CD8-positive, alpha-beta memory T cell (primary cell): ENCODE measurements around the gene ARHGEF26. TPM values are rescaled to one million over a fixed set of nuclear protein-coding genes. Genes with fewer than 3 reads are reported as not detected.
"Not testable (repeated sequence)": the region's sequence is repeated elsewhere in the genome, so short reads cannot be mapped to it uniquely, and the experiment has no call there.

Source experiments
- CTCF ChIA-PET: fragments of 350-600 bp; sonication (Branson Sonifier 250); formaldehyde crosslinking; loops from one replicate; lab custom pipeline; 2021; ENCODE audit warnings: antibody characterized with exemption; lab: Charles Lee
- POLR2A ChIA-PET: fragments of 350-600 bp; sonication (Branson Sonifier 250); formaldehyde crosslinking; loops from one replicate; lab custom pipeline; 2021; ENCODE audit warnings: antibody characterized with exemption; lab: Charles Lee
- DNase-seq, 5 donors: peaks; one replicate each; pipeline versions ENCODE4 v3.0.0 to v3.0.0-alpha.2; 2020 to 2022; ENCODE audit warnings: mixed read lengths in 1 of 5
- H3K27ac ChIP-seq: one replicate; pipeline ENCODE4 v1.7.0; 2013; ENCODE audit warnings: low read depth, mild to moderate bottlenecking, low read length, moderate library complexity
- H3K27me3 ChIP-seq: 2 replicates; pipeline ENCODE4 v1.7.0; 2013; ENCODE audit warnings: low read length, mild to moderate bottlenecking; ENCODE audit not compliant: insufficient read depth, poor library complexity, severe bottlenecking
- H3K36me3 ChIP-seq: 2 replicates; pipeline ENCODE4 v1.7.0; 2013; ENCODE audit warnings: mild to moderate bottlenecking, low read length, moderate library complexity; ENCODE audit not compliant: insufficient read depth
- H3K4me1 ChIP-seq: 2 replicates; pipeline ENCODE4 v1.7.0; 2013; ENCODE audit warnings: mild to moderate bottlenecking, low read length, moderate library complexity; ENCODE audit not compliant: insufficient read depth
- H3K4me3 ChIP-seq: 2 replicates; pipeline ENCODE4 v1.7.0; 2013; ENCODE audit warnings: mild to moderate bottlenecking, low read length
- H3K9me3 ChIP-seq: 2 replicates; pipeline ENCODE4 v1.7.0; 2013; ENCODE audit warnings: mild to moderate bottlenecking, low read length
- H3K27ac Mint-ChIP-seq, 8 donors: one replicate each; pipeline ENCODE4 v1.8.0; 2020 to 2021; ENCODE audit warnings: mixed read lengths in 8 of 8, mild to moderate bottlenecking in 6 of 8, inconsistent platforms in 3 of 8, moderate library complexity in 3 of 8
- H3K27me3 Mint-ChIP-seq, 2 donors: one replicate each; pipeline ENCODE4 v1.8.0; 2020 to 2021; ENCODE audit warnings: mixed read lengths in 2 of 2, mild to moderate bottlenecking in 1 of 2, moderate library complexity in 1 of 2
- H3K36me3 Mint-ChIP-seq, 3 donors: one replicate each; pipeline ENCODE4 v1.8.0; 2020 to 2021; ENCODE audit warnings: mixed read lengths in 3 of 3, inconsistent platforms in 1 of 3, mild to moderate bottlenecking in 1 of 3
- H3K4me1 Mint-ChIP-seq, 3 donors: one replicate each; pipeline ENCODE4 v1.8.0; 2020 to 2021; ENCODE audit warnings: mixed read lengths in 3 of 3, inconsistent platforms in 1 of 3, mild to moderate bottlenecking in 1 of 3
- H3K4me3 Mint-ChIP-seq, 7 donors: one replicate each; pipeline ENCODE4 v1.8.0; 2020 to 2021; ENCODE audit warnings: mixed read lengths in 7 of 7, mild to moderate bottlenecking in 6 of 7, moderate library complexity in 4 of 7, inconsistent platforms in 2 of 7
- H3K9me3 Mint-ChIP-seq, 5 donors: one replicate each; pipeline ENCODE4 v1.8.0; 2020 to 2022; ENCODE audit warnings: mixed read lengths in 5 of 5, mild to moderate bottlenecking in 3 of 5, moderate library complexity in 2 of 5, inconsistent platforms in 1 of 5
- polyA plus RNA-seq: library from polyadenylated mRNA; unstranded; fragments of 300-500 nt; fragmentation: Illumina TruSeq; gene quantifications from one replicate; pipeline ENCODE4 v1.2.3, GENCODE V29; 2021
- total RNA-seq, 2 experiments: library from RNA; stranded (reverse); gene quantifications; one replicate each; pipeline ENCODE4 v1.2.3, GENCODE V29; 2021

Gene ARHGEF26
- total and polyA plus RNA-seq, 3 experiments from 2014 or later, result 0.08 to 0.13 (median 0.09) TPM

GRCh38 chr3:154087756-154088480 lies 33.3 kb upstream of the ARHGEF26 start:
- H3K36me3 Mint-ChIP-seq, H3K27me3 Mint-ChIP-seq, H3K4me1 Mint-ChIP-seq, H3K27ac Mint-ChIP-seq, H3K27ac ChIP-seq, H3K9me3 ChIP-seq, H3K4me1 ChIP-seq, H3K4me3 Mint-ChIP-seq, H3K36me3 ChIP-seq, DNase-seq, H3K4me3 ChIP-seq, H3K27me3 ChIP-seq, H3K9me3 Mint-ChIP-seq, POLR2A ChIA-PET: not testable (repeated sequence)
- CTCF ChIA-PET, result interaction anchor here (1.0 kb wide), 1 partner anchor 780 kb away, joined by 3 read pairs; no protein-coding TSS in a partner anchor

- Histone ChIP-seq H3K4me1 (no peaks in the 10 kb centered on the region), H3K27ac (no peak overlapping the region), H3K9me3 (no peaks in the 10 kb centered on the region), H3K4me3 (no peak overlapping the region), H3K27me3 (no peaks in the 10 kb centered on the region), H3K36me3 (no peaks in the 10 kb centered on the region)
- DNase-seq, result no peak
- Mint-ChIP-seq H3K4me1 (no peaks in the 10 kb centered on the region), H3K9me3 (peaks cover 0 to 2% (median 0%) of the 10 kb centered on the region in 5 donors), H3K4me3 (no peak overlapping the region), H3K27ac (no peak overlapping the region), H3K27me3 (peaks cover 2 to 3% of the 10 kb centered on the region in 2 donors), H3K36me3 (no peaks in the 10 kb centered on the region)
- POLR2A ChIA-PET, result no interaction called here
- CTCF ChIA-PET, result interaction anchor here (1.1 kb wide), 1 partner anchor 12 kb away, joined by 3 read pairs; no protein-coding TSS in a partner anchor
Measured at GRCh38 chr3:154089421-154090420, 31.5 kb upstream of the ARHGEF26 start.

- ChIA-PET POLR2A (no interaction called here), CTCF (no interaction called here)
- Histone ChIP-seq H3K4me3 (no peak overlapping the region), H3K36me3 (no peaks in the 10 kb centered on the region), H3K4me1 (no peaks in the 10 kb centered on the region), H3K27ac (no peak overlapping the region), H3K9me3 (no peaks in the 10 kb centered on the region), H3K27me3 (no peaks in the 10 kb centered on the region)
- Mint-ChIP-seq H3K4me3 (no peak overlapping the region), H3K27me3 (no peaks in the 10 kb centered on the region), H3K27ac (no peak overlapping the region), H3K9me3 (peaks cover 0 to 2% (median 0%) of the 10 kb centered on the region in 5 donors), H3K4me1 (no peaks in the 10 kb centered on the region), H3K36me3 (no peaks in the 10 kb centered on the region)
- no peak for DNase-seq
Measured at GRCh38 chr3:154094051-154094450, 27.1 kb upstream of the ARHGEF26 start.

GRCh38 chr3:154095832-154096421 lies 25.3 kb upstream of the ARHGEF26 start:
- no peak overlapping the region for H3K4me3 ChIP-seq
- no peaks in the 10 kb centered on the region for H3K9me3 ChIP-seq
- Mint-ChIP-seq H3K27me3 (no peaks in the 10 kb centered on the region), H3K9me3 (peaks cover 0 to 2% (median 0%) of the 10 kb centered on the region in 5 donors), H3K27ac (no peak overlapping the region), H3K36me3 (no peaks in the 10 kb centered on the region), H3K4me1 (no peaks in the 10 kb centered on the region), H3K4me3 (no peak overlapping the region)
- POLR2A ChIA-PET, result no interaction called here
- DNase-seq, result no peak
- no peaks in the 10 kb centered on the region for H3K36me3 ChIP-seq
- CTCF ChIA-PET, result no interaction called here
- no peak overlapping the region for H3K27ac ChIP-seq
- no peaks in the 10 kb centered on the region for H3K4me1 ChIP-seq
- no peaks in the 10 kb centered on the region for H3K27me3 ChIP-seq

GRCh38 chr3:154098376-154098775 lies 22.8 kb upstream of the ARHGEF26 start:
- Mint-ChIP-seq H3K4me3 (no peak overlapping the region), H3K27ac (no peak overlapping the region), H3K4me1 (no peaks in the 10 kb centered on the region), H3K9me3 (peaks cover 0 to 2% (median 0%) of the 10 kb centered on the region in 5 donors), H3K36me3 (no peaks in the 10 kb centered on the region), H3K27me3 (no peaks in the 10 kb centered on the region)
- H3K27me3 ChIP-seq, result no peaks in the 10 kb centered on the region
- no peaks in the 10 kb centered on the region for H3K4me1 ChIP-seq
- H3K4me3 ChIP-seq, result no peak overlapping the region
- H3K27ac ChIP-seq, result no peak overlapping the region
- no peaks in the 10 kb centered on the region for H3K9me3 ChIP-seq
- no peak for DNase-seq
- ChIA-PET POLR2A (no interaction called here), CTCF (interaction anchor here (0.7 kb wide), 1 partner anchor 81 kb away, joined by 3 read pairs; no protein-coding TSS in a partner anchor)
- H3K36me3 ChIP-seq, result no peaks in the 10 kb centered on the region

GRCh38 chr3:154100556-154100955 lies 20.6 kb upstream of the ARHGEF26 start:
- no peaks in the 10 kb centered on the region for H3K27me3 Mint-ChIP-seq
- H3K9me3 ChIP-seq, result no peaks in the 10 kb centered on the region
- H3K9me3 Mint-ChIP-seq, result no peaks in the 10 kb centered on the region
- no peak overlapping the region for H3K4me3 ChIP-seq
- H3K4me3 Mint-ChIP-seq, result no peak overlapping the region
- no peaks in the 10 kb centered on the region for H3K27me3 ChIP-seq
- H3K36me3 Mint-ChIP-seq, result no peaks in the 10 kb centered on the region
- no peaks in the 10 kb centered on the region for H3K4me1 ChIP-seq
- CTCF ChIA-PET, result no interaction called here
- no peaks in the 10 kb centered on the region for H3K36me3 ChIP-seq
- no peak overlapping the region for H3K27ac ChIP-seq
- H3K4me1 Mint-ChIP-seq, result no peaks in the 10 kb centered on the region
- POLR2A ChIA-PET, result no interaction called here
- no peak for DNase-seq
- H3K27ac Mint-ChIP-seq, result no peak overlapping the region

- CTCF ChIA-PET, result no interaction called here
- Histone ChIP-seq H3K36me3 (no peaks in the 10 kb centered on the region), H3K27ac (no peak overlapping the region), H3K27me3 (no peaks in the 10 kb centered on the region), H3K4me1 (no peaks in the 10 kb centered on the region), H3K4me3 (no peak overlapping the region), H3K9me3 (no peaks in the 10 kb centered on the region)
- Mint-ChIP-seq H3K27me3 (no peaks in the 10 kb centered on the region), H3K36me3 (no peaks in the 10 kb centered on the region), H3K4me1 (no peaks in the 10 kb centered on the region), H3K9me3 (no peaks in the 10 kb centered on the region), H3K27ac (no peak overlapping the region), H3K4me3 (no peak overlapping the region)
- no peak for DNase-seq
- POLR2A ChIA-PET, result no interaction called here
Measured at GRCh38 chr3:154101250-154101649, 19.9 kb upstream of the ARHGEF26 start.

- CTCF ChIA-PET, result no interaction called here
- no peaks in the 10 kb centered on the region for H3K36me3 Mint-ChIP-seq
- no peaks in the 10 kb centered on the region for H3K4me1 ChIP-seq
Measured at GRCh38 chr3:154102225-154102624, 19.0 kb upstream of the ARHGEF26 start.

More at GRCh38 chr3:154102225-154102624, 19.0 kb upstream of the ARHGEF26 start:
- Mint-ChIP-seq H3K27ac (no peak overlapping the region), H3K4me3 (no peak overlapping the region), H3K4me1 (no peaks in the 10 kb centered on the region), H3K27me3 (no peaks in the 10 kb centered on the region), H3K9me3 (no peaks in the 10 kb centered on the region)
- H3K36me3 ChIP-seq, result no peaks in the 10 kb centered on the region
- H3K27me3 ChIP-seq, result no peaks in the 10 kb centered on the region
- POLR2A ChIA-PET, result no interaction called here
- no peak overlapping the region for H3K27ac ChIP-seq
- no peak overlapping the region for H3K4me3 ChIP-seq
- no peak for DNase-seq
- no peaks in the 10 kb centered on the region for H3K9me3 ChIP-seq
